Fibroblast of lung (primary cell): ENCODE results near the gene IRF4.

Experiments used
- EZH2 ChIP-seq: IDR thresholded peaks from 2 replicates; pipeline ENCODE4 v1.5.1; 2012; ENCODE audit warnings: low read length, control low read depth, mild to moderate bottlenecking; ENCODE audit errors: missing control alignments
- TF ChIP-seq, protein P1 (sequence below), 2 donors: IDR thresholded peaks in 1 of 2; conservative IDR thresholded peaks in 1 of 2; 1 replicate in 1 of 2; 2 replicates in 1 of 2; pipeline ENCODE4 v1.5.1; 2011 to 2012; ENCODE audit warnings: low read length in 2 of 2, control low read depth in 1 of 2, inconsistent platforms in 1 of 2, low read depth in 1 of 2, mild to moderate bottlenecking in 1 of 2

DNA sequence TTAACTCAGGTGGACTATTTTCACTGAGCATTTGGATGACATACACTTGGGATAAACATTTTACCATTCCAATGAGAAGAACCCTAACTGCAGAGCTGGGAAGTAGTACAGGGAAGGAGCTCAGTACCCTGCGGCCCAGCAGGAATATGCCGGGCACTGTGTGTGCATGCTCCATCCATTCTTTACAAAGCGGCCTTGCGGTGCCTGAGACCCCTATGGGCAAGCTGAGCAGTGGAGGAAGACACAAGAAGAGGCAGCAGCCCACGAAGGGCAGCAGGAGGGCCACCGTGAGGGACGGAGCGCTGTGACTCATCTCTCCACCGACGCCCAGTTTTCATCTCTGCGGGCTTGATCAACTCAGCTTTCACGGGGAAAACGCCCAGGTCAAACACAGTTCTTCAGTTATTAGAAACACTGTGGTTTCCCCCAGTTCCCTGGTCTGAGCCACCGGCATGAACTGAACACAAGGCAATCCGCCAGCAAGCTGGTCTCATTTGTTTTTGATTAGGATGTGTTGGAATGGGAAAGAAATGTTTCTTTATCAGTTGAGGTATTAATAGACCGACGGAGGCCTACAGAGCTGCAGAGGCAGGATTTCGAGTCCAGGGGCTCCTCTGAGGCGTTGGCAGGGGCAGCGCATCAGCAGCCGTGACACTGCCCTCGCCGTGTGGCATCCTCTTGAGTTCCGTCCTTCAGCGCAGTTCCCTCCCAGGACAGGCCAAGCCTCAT, 44.9 kb downstream of the IRF4 start:
- TF ChIP-seq, protein P1, sequence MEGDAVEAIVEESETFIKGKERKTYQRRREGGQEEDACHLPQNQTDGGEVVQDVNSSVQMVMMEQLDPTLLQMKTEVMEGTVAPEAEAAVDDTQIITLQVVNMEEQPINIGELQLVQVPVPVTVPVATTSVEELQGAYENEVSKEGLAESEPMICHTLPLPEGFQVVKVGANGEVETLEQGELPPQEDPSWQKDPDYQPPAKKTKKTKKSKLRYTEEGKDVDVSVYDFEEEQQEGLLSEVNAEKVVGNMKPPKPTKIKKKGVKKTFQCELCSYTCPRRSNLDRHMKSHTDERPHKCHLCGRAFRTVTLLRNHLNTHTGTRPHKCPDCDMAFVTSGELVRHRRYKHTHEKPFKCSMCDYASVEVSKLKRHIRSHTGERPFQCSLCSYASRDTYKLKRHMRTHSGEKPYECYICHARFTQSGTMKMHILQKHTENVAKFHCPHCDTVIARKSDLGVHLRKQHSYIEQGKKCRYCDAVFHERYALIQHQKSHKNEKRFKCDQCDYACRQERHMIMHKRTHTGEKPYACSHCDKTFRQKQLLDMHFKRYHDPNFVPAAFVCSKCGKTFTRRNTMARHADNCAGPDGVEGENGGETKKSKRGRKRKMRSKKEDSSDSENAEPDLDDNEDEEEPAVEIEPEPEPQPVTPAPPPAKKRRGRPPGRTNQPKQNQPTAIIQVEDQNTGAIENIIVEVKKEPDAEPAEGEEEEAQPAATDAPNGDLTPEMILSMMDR (conservative IDR thresholded peaks at IDR 0.05 in 1 of 2, IDR thresholded peaks at IDR 0.05 in 1 of 2; ENCODE audit: low read depth in 1 of 2, low read length in 2 of 2) = no peak
- TF ChIP-seq EZH2 = no peak
